Activated naive CD4-positive, alpha-beta T cell treated with anti-CD3 and anti-CD28 coated beads, Interleukin-2, amount 50 U/mL, for 16 hours (primary cell): ENCODE results near the gene ENPP4.
A peak's percentile ranks its signal among the peaks of the same experiment; 100 is the strongest.
"Not testable (repeated sequence)": the region's sequence is repeated elsewhere in the genome, so short reads cannot be mapped to it uniquely, and the experiment has no call there.

Source experiments
- DNase-seq: peaks from one replicate; pipeline ENCODE4 v3.0.0-alpha.2; 2020

Gene ENPP4

GRCh38 chr6:46129629-46130511, at the start of gene ENPP4:
ENPP4 (plus strand) TSS chr6:46129989; CDS start chr6:46139584, 9,595 bp downstream.
- peak; percentile 90 for DNase-seq

- DNase-seq: no peak
These were observed 49.7 kb upstream of the ENPP4 start for GRCh38 chr6:46080111-46080510.

- DNase-seq: not testable (repeated sequence)
These were observed 44.1 kb upstream of the ENPP4 start for GRCh38 chr6:46085688-46086087.

- DNase-seq: peak; percentile 49
These were observed 39.4 kb upstream of the ENPP4 start for GRCh38 chr6:46090115-46091079.

- no peak for DNase-seq
These were observed 38.7 kb upstream of the ENPP4 start for GRCh38 chr6:46091080-46091478.

- DNase-seq: no peak
These were observed 34.5 kb upstream of the ENPP4 start for GRCh38 chr6:46095251-46095650.

GRCh38 chr6:46097366-46097765, 32.4 kb upstream of the ENPP4 start:
- no peak for DNase-seq

- no peak for DNase-seq
These were observed 31.1 kb upstream of the ENPP4 start for GRCh38 chr6:46098678-46099077.

- DNase-seq: no peak
These were observed 29.8 kb upstream of the ENPP4 start for GRCh38 chr6:46099952-46100351.

- no peak for DNase-seq
These were observed 27.7 kb upstream of the ENPP4 start for GRCh38 chr6:46102123-46102522.

GRCh38 chr6:46103441-46104115, 26.2 kb upstream of the ENPP4 start:
- DNase-seq: no peak

GRCh38 chr6:46104209-46104608, 25.6 kb upstream of the ENPP4 start:
- DNase-seq: no peak

- no peak for DNase-seq
These were observed 24.2 kb upstream of the ENPP4 start for GRCh38 chr6:46105568-46105967.

- DNase-seq: no peak
These were observed 16.4 kb upstream of the ENPP4 start for GRCh38 chr6:46113370-46113769.

GRCh38 chr6:46115634-46116033, 14.2 kb upstream of the ENPP4 start:
- DNase-seq: no peak

- no peak for DNase-seq
These were observed 13.5 kb upstream of the ENPP4 start for GRCh38 chr6:46116289-46116688.

- DNase-seq: no peak
These were observed 11.6 kb upstream of the ENPP4 start for GRCh38 chr6:46118157-46118556.

- DNase-seq: no peak
These were observed 11.0 kb upstream of the ENPP4 start for GRCh38 chr6:46118836-46119235.

- DNase-seq: not testable (repeated sequence)
These were observed 10.1 kb upstream of the ENPP4 start for GRCh38 chr6:46119679-46120078.

- no peak for DNase-seq
These were observed 1.3 kb upstream of the ENPP4 start for GRCh38 chr6:46128476-46128875.

- no peak for DNase-seq
These were observed 529 bp upstream of the ENPP4 start for GRCh38 chr6:46129291-46129628.

GRCh38 chr6:46130666-46131065, 877 bp downstream of the ENPP4 start:
- no peak for DNase-seq

GRCh38 chr6:46131291-46131690, 1.5 kb downstream of the ENPP4 start:
- not testable (repeated sequence) for DNase-seq
